ENCODE measurements around the gene HOGA1. TPM values are rescaled to one million over a fixed set of nuclear protein-coding genes. Genes with fewer than 3 reads are reported as not detected.

HOGA1 gene
- total and polyA plus RNA-seq, 2 experiments from 2014 or later, result 5.8 to 6.9 TPM

GRCh38 chr10:97590082-97590747 is 6.0 kb downstream of the HOGA1 start:
- H3K4me2 ChIP-seq, result no peak overlapping the region
- WGBS (ENCODE audit: low lambda C conversion rate, missing lambda C conversion rate), result 95% methylated on average over 15 of the region's 15 CpGs
- no peak for DNase-seq (ENCODE audit: low spot score)
- H3K79me2 ChIP-seq, result no peaks in the 10 kb centered on the region
- H2AFZ ChIP-seq, result no peak overlapping the region
- no peaks in the 10 kb centered on the region for H3K9me3 ChIP-seq (ENCODE audit: low read depth)
- no peaks in the 10 kb centered on the region for H3K36me3 ChIP-seq (replicated peaks; ENCODE audit: insufficient read depth, low read depth)
- no peaks in the 10 kb centered on the region for H3K27me3 ChIP-seq
- no peak overlapping the region for H3K27ac ChIP-seq
- no peaks in the 10 kb centered on the region for H4K20me1 ChIP-seq (ENCODE audit: insufficient read depth, poor library complexity, severe bottlenecking)
- H3K4me3 ChIP-seq, result no peak overlapping the region
- no peaks in the 10 kb centered on the region for H3K4me1 ChIP-seq (ENCODE audit: insufficient read depth)
- TF ChIP-seq EZH2phosphoT487 (IDR thresholded peaks at IDR 0.05; ENCODE audit: low read depth, severe bottlenecking, unreplicated experiment), result no peak
- no peak for TF ChIP-seq EZH2 (IDR thresholded peaks at IDR 0.05; ENCODE audit: borderline replicate concordance)
- TF ChIP-seq CTCF (IDR thresholded peaks at IDR 0.05; ENCODE audit: poor library complexity), result no peak
- H3K9me2 ChIP-seq (replicated peaks; ENCODE audit: insufficient read depth), result no peaks in the 10 kb centered on the region

GRCh38 chr10:97590748-97591495 is 6.7 kb downstream of the HOGA1 start:
- H2AFZ ChIP-seq, result no peak overlapping the region
- WGBS (ENCODE audit: low lambda C conversion rate, missing lambda C conversion rate), result 80% methylated on average over 5 of the region's 5 CpGs
- H3K79me2 ChIP-seq, result no peaks in the 10 kb centered on the region
- H3K27ac ChIP-seq, result no peak overlapping the region
- DNase-seq (ENCODE audit: low spot score), result no peak
- H3K4me1 ChIP-seq (ENCODE audit: insufficient read depth), result no peaks in the 10 kb centered on the region
- no peaks in the 10 kb centered on the region for H3K36me3 ChIP-seq (replicated peaks; ENCODE audit: insufficient read depth, low read depth)
- H3K27me3 ChIP-seq, result no peaks in the 10 kb centered on the region
- H3K9me3 ChIP-seq (ENCODE audit: low read depth), result no peaks in the 10 kb centered on the region
- H3K4me2 ChIP-seq, result no peak overlapping the region
- TF ChIP-seq EZH2phosphoT487 (IDR thresholded peaks at IDR 0.05; ENCODE audit: low read depth, severe bottlenecking, unreplicated experiment) (no peak), CTCF (IDR thresholded peaks at IDR 0.05; ENCODE audit: poor library complexity) (no peak), EZH2 (IDR thresholded peaks at IDR 0.05; ENCODE audit: borderline replicate concordance) (no peak)
- no peaks in the 10 kb centered on the region for H4K20me1 ChIP-seq (ENCODE audit: insufficient read depth, poor library complexity, severe bottlenecking)
- H3K4me3 ChIP-seq, result no peak overlapping the region
- H3K9me2 ChIP-seq (replicated peaks; ENCODE audit: insufficient read depth), result no peaks in the 10 kb centered on the region

- Histone ChIP-seq H3K9me2 (replicated peaks; ENCODE audit: insufficient read depth) (no peaks in the 10 kb centered on the region), H3K4me2 (no peak overlapping the region), H3K4me1 (ENCODE audit: insufficient read depth) (no peaks in the 10 kb centered on the region), H3K36me3 (replicated peaks; ENCODE audit: insufficient read depth, low read depth) (no peaks in the 10 kb centered on the region), H2AFZ (no peak overlapping the region), H3K4me3 (no peak overlapping the region), H3K27me3 (no peaks in the 10 kb centered on the region), H3K79me2 (no peaks in the 10 kb centered on the region), H4K20me1 (ENCODE audit: insufficient read depth, poor library complexity, severe bottlenecking) (no peaks in the 10 kb centered on the region), H3K9me3 (ENCODE audit: low read depth) (no peaks in the 10 kb centered on the region), H3K27ac (no peak overlapping the region)
- DNase-seq (ENCODE audit: low spot score), result no peak
- whole genome bisulfite sequencing (ENCODE audit: low lambda C conversion rate, missing lambda C conversion rate), result 97% methylated on average over 4 of the region's 4 CpGs
- TF ChIP-seq EZH2phosphoT487 (IDR thresholded peaks at IDR 0.05; ENCODE audit: low read depth, severe bottlenecking, unreplicated experiment), result no peak
- TF ChIP-seq EZH2 (IDR thresholded peaks at IDR 0.05; ENCODE audit: borderline replicate concordance), result no peak
- no peak for TF ChIP-seq CTCF (IDR thresholded peaks at IDR 0.05; ENCODE audit: poor library complexity)
These were observed 9.2 kb downstream of the HOGA1 start for GRCh38 chr10:97593421-97593820.

All from hepatocyte (in vitro differentiated cells).